Fibroblast of mammary gland (primary cell): ENCODE data around the gene MEIOSIN.

Experiments used
- DNase-seq: peaks from one replicate; pipeline ENCODE4 v3.0.0-alpha.2; 2010; ENCODE audit warnings: low read depth
- H3K4me3 ChIP-seq: 2 replicates; pipeline ENCODE4 v1.5.1; 2011; ENCODE audit warnings: low read depth, mild to moderate bottlenecking, low read length, moderate library complexity; ENCODE audit not compliant: control insufficient read depth
- CTCF ChIP-seq: conservative IDR thresholded peaks from 2 replicates; pipeline ENCODE4 v1.5.1; 2011; ENCODE audit warnings: low read depth, low read length, inconsistent platforms; ENCODE audit not compliant: control insufficient read depth, insufficient read depth

MEIOSIN gene

DNA sequence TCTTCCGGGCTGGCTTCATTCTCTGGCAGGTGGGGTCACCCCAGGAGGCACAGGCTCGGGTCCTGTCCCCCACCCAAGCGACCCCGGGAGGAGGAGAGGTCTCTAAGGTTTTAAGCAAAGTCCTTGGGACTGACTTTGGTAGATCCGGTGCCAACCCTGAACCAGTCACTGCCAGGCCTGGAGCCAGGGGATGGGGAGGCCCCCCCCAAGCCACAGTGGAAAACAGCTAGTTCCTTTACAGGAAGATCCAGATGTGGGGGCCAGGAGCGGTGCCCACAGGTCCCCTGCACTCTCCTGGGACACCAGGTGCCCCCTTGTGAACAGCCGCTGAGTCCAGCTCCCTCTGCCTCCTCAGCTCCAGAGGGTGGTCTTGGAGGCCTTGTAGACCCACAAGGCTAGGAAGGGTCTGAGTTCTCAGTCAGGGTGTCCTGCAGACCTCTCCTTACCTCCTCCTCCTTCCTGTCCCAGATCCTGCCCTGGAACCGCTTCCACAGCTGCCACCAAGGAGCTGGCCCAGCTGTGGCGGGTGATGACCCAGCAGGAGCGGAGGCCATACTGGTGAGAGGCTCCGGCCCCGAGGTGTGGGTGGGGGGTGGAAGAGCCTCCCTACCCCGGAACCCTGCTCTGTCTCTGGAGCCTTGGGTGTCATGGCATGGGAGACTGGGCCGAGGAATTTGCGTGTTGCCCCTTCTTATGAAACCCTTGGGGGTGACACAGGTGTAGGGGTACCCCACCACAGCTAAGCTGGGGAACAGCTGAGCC lies 29.8 kb downstream of the MEIOSIN start:
- TF ChIP-seq CTCF, result no peak
- no peak for DNase-seq
- no peak overlapping the region for H3K4me3 ChIP-seq

DNA sequence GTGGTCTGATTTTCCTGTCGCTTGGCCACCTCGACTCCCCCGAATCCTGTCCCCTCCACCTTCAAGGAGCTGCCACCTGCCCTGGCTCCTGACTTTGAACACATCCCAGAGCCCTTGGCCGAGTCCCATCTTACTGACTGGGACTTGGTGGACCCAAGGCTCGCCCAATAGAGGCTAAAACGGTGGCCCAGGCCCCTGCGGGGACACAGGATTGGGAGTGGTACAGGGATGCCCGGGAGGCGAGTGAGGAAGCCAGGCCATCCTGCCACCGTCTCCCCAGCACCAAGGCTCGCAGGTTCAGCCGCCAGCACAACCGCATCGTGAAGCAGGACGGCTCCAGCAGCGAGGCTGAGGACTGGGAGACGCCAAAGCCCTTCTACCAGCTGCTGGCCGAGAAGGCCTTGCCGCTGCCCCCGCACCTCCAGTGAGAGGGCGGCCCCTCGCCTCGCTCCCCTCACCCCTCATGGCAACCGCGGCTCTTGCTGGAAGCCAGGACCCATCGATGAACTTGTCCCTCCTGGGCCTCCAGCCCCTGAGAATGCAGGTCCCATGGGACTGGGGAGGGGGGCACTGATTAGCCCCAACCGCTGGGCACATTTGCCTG lies 30.6 kb downstream of the MEIOSIN start:
- DNase-seq, result no peak
- no peak for TF ChIP-seq CTCF
- H3K4me3 ChIP-seq, result no peak overlapping the region

GRCh38 chr19:45764475-45764874 lies 31.2 kb downstream of the MEIOSIN start:
- no peak overlapping the region for H3K4me3 ChIP-seq
- DNase-seq, result no peak
- TF ChIP-seq CTCF, result no peak

GRCh38 chr19:45764945-45765701 lies 31.9 kb downstream of the MEIOSIN start:
- no peak for TF ChIP-seq CTCF
- DNase-seq, result no peak
- H3K4me3 ChIP-seq, result no peak overlapping the region

- TF ChIP-seq CTCF, result no peak
- DNase-seq, result no peak
- no peak overlapping the region for H3K4me3 ChIP-seq
Measured at GRCh38 chr19:45765702-45766295, 32.6 kb downstream of the MEIOSIN start.

DNA sequence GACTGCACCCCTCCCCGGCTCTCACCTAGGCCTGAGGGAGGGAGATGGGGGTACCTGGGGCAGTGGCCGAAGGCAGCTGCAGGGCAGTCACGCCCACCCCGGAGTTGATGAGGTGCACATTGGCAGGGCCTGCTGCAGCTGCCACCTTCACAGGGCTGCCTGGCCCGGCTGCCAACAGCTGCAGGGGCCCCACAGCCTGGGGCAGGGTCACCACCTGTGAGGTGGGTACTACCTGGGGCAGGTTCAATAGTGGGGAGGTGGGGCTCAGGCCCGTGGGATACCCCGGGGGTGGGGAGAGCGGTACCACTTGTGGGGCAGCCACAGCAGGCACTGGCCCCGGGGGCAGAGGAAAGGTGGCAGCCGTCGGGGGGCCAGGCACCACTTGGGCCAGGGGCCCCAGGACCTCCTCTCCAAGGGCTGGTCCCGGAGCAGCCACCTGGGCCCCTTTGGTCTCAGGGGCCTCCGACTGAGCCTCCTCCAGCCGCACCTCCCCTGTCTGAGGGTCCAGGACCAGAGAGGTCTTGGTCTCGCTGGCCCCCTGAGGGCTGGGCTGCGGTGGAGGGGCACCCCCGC lies 33.1 kb downstream of the MEIOSIN start:
- peak overlapping the region; percentile 73 for H3K4me3 ChIP-seq
- no peak for TF ChIP-seq CTCF
- no peak for DNase-seq
